Thymus (tissue), 11 donors: ENCODE data around the gene CDC42SE2. TPM values are rescaled to one million over a fixed set of nuclear protein-coding genes. Genes with fewer than 3 reads are reported as not detected.

Experiments
- DNase-seq, 9 donors: peaks; one replicate each; pipeline ENCODE4 v3.0.0-alpha.2; 2013; ENCODE audit warnings: low spot score in 9 of 9, low read depth in 6 of 9, missing footprints in 1 of 9
- H3K27ac ChIP-seq, 2 donors: one replicate each; pipeline ENCODE4 v1.5.1; 2013; ENCODE audit warnings: control low read depth in 1 of 2, low read depth in 1 of 2, low read length in 1 of 2, mild to moderate bottlenecking in 1 of 2, moderate library complexity in 1 of 2
- H3K27me3 ChIP-seq, 2 donors: one replicate each; pipeline ENCODE4 v1.5.1; 2013; ENCODE audit warnings: low read length in 1 of 2; ENCODE audit not compliant: control insufficient read depth in 2 of 2, insufficient read depth in 1 of 2
- H3K36me3 ChIP-seq, 2 donors: one replicate each; pipeline ENCODE4 v1.5.1; 2013; ENCODE audit warnings: low read length in 1 of 2, mild to moderate bottlenecking in 1 of 2, moderate library complexity in 1 of 2; ENCODE audit not compliant: control insufficient read depth in 2 of 2, insufficient read depth in 2 of 2
- H3K4me1 ChIP-seq, 2 donors: one replicate each; pipeline ENCODE4 v1.5.1; 2013; ENCODE audit warnings: low read length in 2 of 2; ENCODE audit not compliant: control insufficient read depth in 2 of 2, insufficient read depth in 2 of 2
- H3K4me3 ChIP-seq, 2 donors: one replicate each; pipeline ENCODE4 v1.5.1; 2013; ENCODE audit warnings: low read length in 2 of 2, control low read depth in 1 of 2, mild to moderate bottlenecking in 1 of 2
- H3K9me3 ChIP-seq, 2 donors: one replicate each; pipeline ENCODE4 v1.5.1; 2013; ENCODE audit warnings: low read length in 1 of 2, mild to moderate bottlenecking in 1 of 2; ENCODE audit not compliant: control insufficient read depth in 2 of 2, insufficient read depth in 1 of 2
- WGBS: extraction: QIAGEN DNeasy Blood & Tissue Kit; methylation state at CpG from one replicate; pipeline ENCODE4 v1.1.7; 2013; 5-methylcytosine and 5-hydroxymethylcytosine counted together
- polyA plus RNA-seq: library from polyadenylated mRNA; stranded (reverse); fragments of 200-250 nt; gene quantifications from one replicate; pipeline ENCODE4 v1.2.3, GENCODE V29; 2013
- total RNA-seq: library from RNA; stranded (reverse); fragments of 120-200 nt; gene quantifications from one replicate; pipeline ENCODE4 v1.2.4, GENCODE V29; 2013
- donor health status: healthy.

The CDC42SE2 gene
- total and polyA plus RNA-seq, 2 donors = 60.6 to 60.9 TPM

- no peak overlapping the region for H3K27ac ChIP-seq
- H3K36me3 ChIP-seq = no peaks in the 10 kb centered on the region
- H3K27me3 ChIP-seq = peaks cover 0 to 3% of the 10 kb centered on the region in 2 donors
- no peaks in the 10 kb centered on the region for H3K9me3 ChIP-seq
- H3K4me1 ChIP-seq = peaks cover 2 to 20% of the 10 kb centered on the region in 2 donors
- WGBS = 88% methylated on average over 1 of the region's 1 CpG
- DNase-seq = no peak
- no peak overlapping the region for H3K4me3 ChIP-seq
Measured at GRCh38 chr5:131279204-131279603, 15.4 kb downstream of the CDC42SE2 start.

GRCh38 chr5:131280417-131280816 is 16.6 kb downstream of the CDC42SE2 start:
- Histone ChIP-seq H3K27ac (peak overlapping the region in 1 of 2 donors; percentile 20), H3K27me3 (peaks cover 0 to 3% of the 10 kb centered on the region in 2 donors), H3K9me3 (no peaks in the 10 kb centered on the region), H3K4me1 (peaks cover 2 to 22% of the 10 kb centered on the region in 2 donors), H3K4me3 (no peak overlapping the region), H3K36me3 (no peaks in the 10 kb centered on the region)
- no peak for DNase-seq
- WGBS = 81% methylated on average over 3 of the region's 3 CpGs

- 35% methylated on average over 5 of the region's 5 CpGs for WGBS
- Histone ChIP-seq H3K9me3 (no peaks in the 10 kb centered on the region), H3K4me1 (peaks cover 2 to 19% of the 10 kb centered on the region in 2 donors), H3K27ac (peak overlapping the region; percentile 61), H3K4me3 (no peak overlapping the region), H3K27me3 (peaks cover 0 to 3% of the 10 kb centered on the region in 2 donors), H3K36me3 (no peaks in the 10 kb centered on the region)
- DNase-seq = peak in 8 of 9 donors; percentile 65 to 96 (median 82)
Measured at GRCh38 chr5:131281133-131281867, 17.4 kb downstream of the CDC42SE2 start.

GRCh38 chr5:131281868-131282234 is 18.0 kb downstream of the CDC42SE2 start:
- H3K4me3 ChIP-seq = no peak overlapping the region
- H3K27ac ChIP-seq = peak overlapping the region; percentile 61
- WGBS = 81% methylated on average over 2 of the region's 2 CpGs

GRCh38 chr5:131282235-131282634 is 18.4 kb downstream of the CDC42SE2 start:
- Histone ChIP-seq H3K4me1 (peaks cover 2 to 19% of the 10 kb centered on the region in 2 donors), H3K27ac (peak overlapping the region; percentile 31 to 61)

More at GRCh38 chr5:131281868-131282234, 18.0 kb downstream of the CDC42SE2 start:
- H3K27me3 ChIP-seq = peaks cover 0 to 3% of the 10 kb centered on the region in 2 donors
- DNase-seq = no peak
- H3K36me3 ChIP-seq = no peaks in the 10 kb centered on the region
- H3K9me3 ChIP-seq = no peaks in the 10 kb centered on the region
- peaks cover 2 to 19% of the 10 kb centered on the region in 2 donors for H3K4me1 ChIP-seq

GRCh38 chr5:131285703-131286399 is 22.0 kb downstream of the CDC42SE2 start:
- WGBS = 90% methylated on average over 1 of the region's 1 CpG
- DNase-seq = no peak
- H3K9me3 ChIP-seq = no peaks in the 10 kb centered on the region
- peak overlapping the region in 1 of 2 donors; percentile 18 for H3K27ac ChIP-seq
- H3K36me3 ChIP-seq = peaks cover 0 to 10% of the 10 kb centered on the region in 2 donors
- no peaks in the 10 kb centered on the region for H3K27me3 ChIP-seq
- H3K4me3 ChIP-seq = no peak overlapping the region
- H3K4me1 ChIP-seq = peaks cover 5 to 24% of the 10 kb centered on the region in 2 donors

More at GRCh38 chr5:131282235-131282634, 18.4 kb downstream of the CDC42SE2 start:
- Histone ChIP-seq H3K9me3 (no peaks in the 10 kb centered on the region), H3K27me3 (peaks cover 0 to 3% of the 10 kb centered on the region in 2 donors), H3K4me3 (no peak overlapping the region), H3K36me3 (no peaks in the 10 kb centered on the region)
- 95% methylated on average over 2 of the region's 2 CpGs for WGBS
- no peak for DNase-seq

GRCh38 chr5:131286400-131286715 is 22.5 kb downstream of the CDC42SE2 start:
- Histone ChIP-seq H3K27me3 (no peaks in the 10 kb centered on the region), H3K9me3 (no peaks in the 10 kb centered on the region), H3K36me3 (peaks cover 0 to 10% of the 10 kb centered on the region in 2 donors), H3K4me1 (peaks cover 3 to 21% of the 10 kb centered on the region in 2 donors), H3K4me3 (no peak overlapping the region), H3K27ac (peak overlapping the region in 1 of 2 donors; percentile 5)
- no peak for DNase-seq
- WGBS = 97% methylated on average over 5 of the region's 5 CpGs

- H3K27ac ChIP-seq = no peak overlapping the region
- 96% methylated on average over 1 of the region's 1 CpG for WGBS
- H3K27me3 ChIP-seq = no peaks in the 10 kb centered on the region
- no peak overlapping the region for H3K4me3 ChIP-seq
- H3K4me1 ChIP-seq = peaks cover 3 to 19% of the 10 kb centered on the region in 2 donors
- DNase-seq = no peak
- H3K9me3 ChIP-seq = no peaks in the 10 kb centered on the region
- peaks cover 0 to 10% of the 10 kb centered on the region in 2 donors for H3K36me3 ChIP-seq
Measured at GRCh38 chr5:131288328-131288727, 24.5 kb downstream of the CDC42SE2 start.

GRCh38 chr5:131289738-131290137 is 25.9 kb downstream of the CDC42SE2 start:
- Histone ChIP-seq H3K4me1 (peaks cover 3 to 15% of the 10 kb centered on the region in 2 donors), H3K27ac (peak overlapping the region; percentile 36 to 65), H3K4me3 (no peak overlapping the region), H3K36me3 (peaks cover 0 to 10% of the 10 kb centered on the region in 2 donors), H3K9me3 (no peaks in the 10 kb centered on the region), H3K27me3 (no peaks in the 10 kb centered on the region)
- DNase-seq = no peak
- WGBS = 93% methylated on average over 3 of the region's 3 CpGs
